ENCODE data around the gene SLPI. TPM values are rescaled to one million over a fixed set of nuclear protein-coding genes. Genes with fewer than 3 reads are reported as not detected.

Gene SLPI
- total and polyA plus RNA-seq, 2 of the 13 experiments (the other 11 are each of a cell fraction or from before 2014, with no cell fraction given) = 0.13 TPM; not detected in 1

GRCh38 chr20:45291526-45291925 is 37.2 kb upstream of the SLPI start:
- no TSS peak for BruUV-seq (replicated peaks)
- POLR2A ChIA-PET = no interaction called here
- ATAC-seq = no peak
- H3K27me3 ChIP-seq (ENCODE audit: control insufficient read depth in 1 of 2, insufficient read depth in 2 of 2, low read length in 2 of 2) = peaks cover 4 to 70% of the 10 kb centered on the region in 2 experiments; a peak in 4 of 5 replicates
- intact Hi-C loops (cut with micrococcal nuclease; ENCODE audit: unreplicated experiment) = loop anchor here (1.0 to 5.0 kb wide), 4 partner anchors 55 to 281 kb away; no protein-coding TSS in a partner anchor
- no peak for DNase-seq (ENCODE audit: low spot score)
- 44% methylated on average over 9 of the region's 9 CpGs for WGBS (ENCODE audit: low lambda C conversion rate)
- no peaks in the 10 kb centered on the region for H3K36me3 ChIP-seq (replicated peaks in 1 of 2; ENCODE audit: control insufficient read depth in 1 of 2, insufficient read depth in 2 of 2, low read length in 2 of 2)
- CTCF ChIA-PET (ENCODE audit: low intra/inter-chr PET ratio, low total read pairs) = interaction anchor here (1.3 to 2.0 kb wide), 3 partner anchors 153 to 281 kb away, joined by 8 to 18 read pairs (median 9); no protein-coding TSS in a partner anchor
- no peak overlapping the region for H3K4me3 ChIP-seq (replicated peaks in 1 of 3; ENCODE audit: insufficient read depth in 1 of 3, low read depth in 2 of 3, low read length in 3 of 3)
- in situ Hi-C loops (cut with HindIII; ENCODE audit: extremely low pct_ligation_motif_present, low pct_unique_long_range_greater_than_20kb) = loop anchor here (10.0 kb wide), 1 partner anchor 277 kb away; no protein-coding TSS in a partner anchor
- no peaks in the 10 kb centered on the region for H4K20me1 ChIP-seq (ENCODE audit: insufficient read depth, low read length)
- no peaks in the 10 kb centered on the region for H3K79me2 ChIP-seq (ENCODE audit: insufficient read depth, low read length)
- no peak overlapping the region for H3K9ac ChIP-seq (ENCODE audit: insufficient read depth, low read depth, low read length)
- H3K4me1 ChIP-seq (ENCODE audit: insufficient read depth, low read length) = peaks cover 16% of the 10 kb centered on the region; the same call in 1 of the 2 replicates
- no peaks in the 10 kb centered on the region for H3K9me3 ChIP-seq (ENCODE audit: low read length)
- no peak for FAIRE-seq
- no peak overlapping the region for H2AFZ ChIP-seq (ENCODE audit: low read length)
- H3K27ac ChIP-seq (ENCODE audit: extremely low read length, insufficient read depth, low read length) = no peak overlapping the region
- H3K4me2 ChIP-seq (ENCODE audit: low read depth, low read length) = no peak overlapping the region
- TF ChIP-seq ZZZ3 (CRISPR knock-in tag; IDR thresholded peaks at IDR 0.05; ENCODE audit: borderline replicate concordance) = no peak
- TF ChIP-seq, protein P1, sequence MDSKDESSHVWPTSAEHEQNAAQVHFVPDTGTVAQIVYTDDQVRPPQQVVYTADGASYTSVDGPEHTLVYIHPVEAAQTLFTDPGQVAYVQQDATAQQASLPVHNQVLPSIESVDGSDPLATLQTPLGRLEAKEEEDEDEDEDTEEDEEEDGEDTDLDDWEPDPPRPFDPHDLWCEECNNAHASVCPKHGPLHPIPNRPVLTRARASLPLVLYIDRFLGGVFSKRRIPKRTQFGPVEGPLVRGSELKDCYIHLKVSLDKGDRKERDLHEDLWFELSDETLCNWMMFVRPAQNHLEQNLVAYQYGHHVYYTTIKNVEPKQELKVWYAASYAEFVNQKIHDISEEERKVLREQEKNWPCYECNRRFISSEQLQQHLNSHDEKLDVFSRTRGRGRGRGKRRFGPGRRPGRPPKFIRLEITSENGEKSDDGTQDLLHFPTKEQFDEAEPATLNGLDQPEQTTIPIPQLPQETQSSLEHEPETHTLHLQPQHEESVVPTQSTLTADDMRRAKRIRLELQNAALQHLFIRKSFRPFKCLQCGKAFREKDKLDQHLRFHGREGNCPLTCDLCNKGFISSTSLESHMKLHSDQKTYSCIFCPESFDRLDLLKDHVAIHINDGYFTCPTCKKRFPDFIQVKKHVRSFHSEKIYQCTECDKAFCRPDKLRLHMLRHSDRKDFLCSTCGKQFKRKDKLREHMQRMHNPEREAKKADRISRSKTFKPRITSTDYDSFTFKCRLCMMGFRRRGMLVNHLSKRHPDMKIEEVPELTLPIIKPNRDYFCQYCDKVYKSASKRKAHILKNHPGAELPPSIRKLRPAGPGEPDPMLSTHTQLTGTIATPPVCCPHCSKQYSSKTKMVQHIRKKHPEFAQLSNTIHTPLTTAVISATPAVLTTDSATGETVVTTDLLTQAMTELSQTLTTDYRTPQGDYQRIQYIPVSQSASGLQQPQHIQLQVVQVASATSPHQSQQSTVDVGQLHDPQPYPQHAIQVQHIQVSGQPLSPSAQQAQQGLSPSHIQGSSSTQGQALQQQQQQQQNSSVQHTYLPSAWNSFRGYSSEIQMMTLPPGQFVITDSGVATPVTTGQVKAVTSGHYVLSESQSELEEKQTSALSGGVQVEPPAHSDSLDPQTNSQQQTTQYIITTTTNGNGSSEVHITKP (CRISPR knock-in tag; IDR thresholded peaks at IDR 0.05; ENCODE audit: low read depth) = no peak
- no peak for TF ChIP-seq ZNF574 (CRISPR knock-in tag; IDR thresholded peaks at IDR 0.05)
- TF ChIP-seq, protein P2, sequence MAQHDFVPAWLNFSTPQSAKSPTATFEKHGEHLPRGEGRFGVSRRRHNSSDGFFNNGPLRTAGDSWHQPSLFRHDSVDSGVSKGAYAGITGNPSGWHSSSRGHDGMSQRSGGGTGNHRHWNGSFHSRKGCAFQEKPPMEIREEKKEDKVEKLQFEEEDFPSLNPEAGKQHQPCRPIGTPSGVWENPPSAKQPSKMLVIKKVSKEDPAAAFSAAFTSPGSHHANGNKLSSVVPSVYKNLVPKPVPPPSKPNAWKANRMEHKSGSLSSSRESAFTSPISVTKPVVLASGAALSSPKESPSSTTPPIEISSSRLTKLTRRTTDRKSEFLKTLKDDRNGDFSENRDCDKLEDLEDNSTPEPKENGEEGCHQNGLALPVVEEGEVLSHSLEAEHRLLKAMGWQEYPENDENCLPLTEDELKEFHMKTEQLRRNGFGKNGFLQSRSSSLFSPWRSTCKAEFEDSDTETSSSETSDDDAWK (CRISPR knock-in tag; IDR thresholded peaks at IDR 0.05) = no peak
- TF ChIP-seq, protein P3, sequence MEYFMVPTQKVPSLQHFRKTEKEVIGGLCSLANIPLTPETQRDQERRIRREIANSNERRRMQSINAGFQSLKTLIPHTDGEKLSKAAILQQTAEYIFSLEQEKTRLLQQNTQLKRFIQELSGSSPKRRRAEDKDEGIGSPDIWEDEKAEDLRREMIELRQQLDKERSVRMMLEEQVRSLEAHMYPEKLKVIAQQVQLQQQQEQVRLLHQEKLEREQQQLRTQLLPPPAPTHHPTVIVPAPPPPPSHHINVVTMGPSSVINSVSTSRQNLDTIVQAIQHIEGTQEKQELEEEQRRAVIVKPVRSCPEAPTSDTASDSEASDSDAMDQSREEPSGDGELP (IDR thresholded peaks at IDR 0.05; ENCODE audit: borderline replicate concordance, low read depth) = no peak
- TF ChIP-seq ZNF274 (CRISPR knock-in tag; IDR thresholded peaks at IDR 0.05) = no peak
- no peak for TF ChIP-seq GATAD1 (CRISPR knock-in tag; IDR thresholded peaks at IDR 0.05)
- no peak for TF ChIP-seq CREB1 (IDR thresholded peaks at IDR 0.05)
- TF ChIP-seq CREB1 (CRISPR knock-in tag; IDR thresholded peaks at IDR 0.05) = no peak
- TF ChIP-seq, protein P4, sequence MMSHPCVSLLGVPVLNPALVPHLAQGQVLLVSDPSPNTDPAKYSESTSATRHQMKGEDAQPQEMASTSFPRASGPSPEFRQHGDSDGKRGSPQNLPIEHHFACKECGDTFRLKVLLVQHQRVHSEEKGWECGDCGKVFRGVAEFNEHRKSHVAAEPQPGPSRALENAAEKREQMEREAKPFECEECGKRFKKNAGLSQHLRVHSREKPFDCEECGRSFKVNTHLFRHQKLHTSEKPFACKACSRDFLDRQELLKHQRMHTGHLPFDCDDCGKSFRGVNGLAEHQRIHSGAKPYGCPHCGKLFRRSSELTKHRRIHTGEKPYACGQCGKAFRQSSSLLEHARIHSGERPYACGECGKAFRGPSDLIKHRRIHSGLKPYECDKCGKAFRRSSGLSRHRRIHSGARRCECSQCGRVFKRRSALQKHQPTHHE (CRISPR knock-in tag; IDR thresholded peaks at IDR 0.05; ENCODE audit: borderline replicate concordance) = no peak
- TF ChIP-seq ZNF329 (CRISPR knock-in tag; IDR thresholded peaks at IDR 0.05; ENCODE audit: low read depth) = no peak
- no peak for TF ChIP-seq ZNF124 (CRISPR knock-in tag; IDR thresholded peaks at IDR 0.05)
- no peak for TF ChIP-seq ZNF3 (CRISPR knock-in tag; IDR thresholded peaks at IDR 0.05)
- TF ChIP-seq ESRRA (CRISPR knock-in tag; IDR thresholded peaks at IDR 0.05; ENCODE audit: low read depth) = no peak
- no peak for TF ChIP-seq RAD21 (CRISPR knock-in tag; IDR thresholded peaks at IDR 0.05)
- TF ChIP-seq ZNF616 (CRISPR knock-in tag; IDR thresholded peaks at IDR 0.05; ENCODE audit: low read depth) = no peak
